Epithelial cell of proximal tubule (primary cell): ENCODE data around the gene INPP4A. TPM values are rescaled to one million over a fixed set of nuclear protein-coding genes. Genes with fewer than 3 reads are reported as not detected.
A peak's percentile ranks its signal among the peaks of the same experiment; 100 is the strongest.

Experiments
- DNase-seq: peaks from one replicate; pipeline ENCODE4 v3.0.0-alpha.2; 2011; ENCODE audit warnings: low read depth
- H3K4me3 ChIP-seq: 2 replicates; pipeline ENCODE4 v1.5.1; 2011; ENCODE audit warnings: low read depth, mild to moderate bottlenecking, low read length
- total RNA-seq: library from RNA; depleted of rRNA; stranded (reverse); fragments of >200 nt; gene quantifications from 2 replicates; pipeline ENCODE4 v1.2.3, GENCODE V29; 2015
- TF ChIP-seq, protein P1 (sequence below): conservative IDR thresholded peaks from 2 replicates; pipeline ENCODE4 v1.5.1; 2012; ENCODE audit warnings: low read depth, mild to moderate bottlenecking, low read length

The INPP4A gene
- total RNA-seq, 1 donor from 2014 or later, result 12.2 TPM

DNA sequence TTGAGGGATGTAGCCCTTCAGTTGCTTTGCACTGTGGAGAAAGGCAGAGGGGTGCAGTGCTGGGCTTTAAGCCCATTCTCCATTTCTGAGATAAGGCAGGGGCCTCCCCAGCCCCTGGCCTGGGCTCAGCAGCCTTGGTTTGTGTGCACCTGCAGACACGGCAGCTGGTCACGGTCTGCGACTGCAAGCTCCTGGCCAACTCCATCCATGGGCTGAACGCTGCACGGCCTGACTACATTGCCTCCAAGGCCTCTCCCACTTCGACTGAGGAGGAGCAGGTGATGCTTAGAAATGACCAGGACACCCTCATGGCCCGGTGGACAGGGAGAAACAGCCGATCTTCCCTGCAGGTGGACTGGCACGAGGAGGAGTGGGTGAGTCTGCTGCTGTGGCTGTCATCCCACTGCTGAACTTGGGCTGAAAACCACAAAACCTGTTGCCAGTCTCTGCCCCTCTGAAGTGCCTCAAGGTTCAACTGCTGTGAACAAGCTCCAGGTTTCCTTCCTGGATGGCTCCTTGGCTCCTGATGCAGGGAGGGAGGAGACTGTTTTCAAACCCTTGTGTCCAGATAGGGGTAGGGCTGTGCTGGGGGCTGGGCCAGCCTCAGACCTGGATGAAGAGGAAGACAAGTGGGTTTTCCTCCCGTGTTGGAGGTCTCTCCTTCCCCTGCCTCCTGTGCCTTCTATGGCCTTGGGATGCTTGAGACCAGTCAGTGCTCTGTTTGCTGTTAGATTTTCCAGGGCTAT, 109.6 kb downstream of the INPP4A start:
- TF ChIP-seq, protein P1, sequence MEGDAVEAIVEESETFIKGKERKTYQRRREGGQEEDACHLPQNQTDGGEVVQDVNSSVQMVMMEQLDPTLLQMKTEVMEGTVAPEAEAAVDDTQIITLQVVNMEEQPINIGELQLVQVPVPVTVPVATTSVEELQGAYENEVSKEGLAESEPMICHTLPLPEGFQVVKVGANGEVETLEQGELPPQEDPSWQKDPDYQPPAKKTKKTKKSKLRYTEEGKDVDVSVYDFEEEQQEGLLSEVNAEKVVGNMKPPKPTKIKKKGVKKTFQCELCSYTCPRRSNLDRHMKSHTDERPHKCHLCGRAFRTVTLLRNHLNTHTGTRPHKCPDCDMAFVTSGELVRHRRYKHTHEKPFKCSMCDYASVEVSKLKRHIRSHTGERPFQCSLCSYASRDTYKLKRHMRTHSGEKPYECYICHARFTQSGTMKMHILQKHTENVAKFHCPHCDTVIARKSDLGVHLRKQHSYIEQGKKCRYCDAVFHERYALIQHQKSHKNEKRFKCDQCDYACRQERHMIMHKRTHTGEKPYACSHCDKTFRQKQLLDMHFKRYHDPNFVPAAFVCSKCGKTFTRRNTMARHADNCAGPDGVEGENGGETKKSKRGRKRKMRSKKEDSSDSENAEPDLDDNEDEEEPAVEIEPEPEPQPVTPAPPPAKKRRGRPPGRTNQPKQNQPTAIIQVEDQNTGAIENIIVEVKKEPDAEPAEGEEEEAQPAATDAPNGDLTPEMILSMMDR, result no peak
- DNase-seq, result no peak
- H3K4me3 ChIP-seq, result no peak overlapping the region

DNA sequence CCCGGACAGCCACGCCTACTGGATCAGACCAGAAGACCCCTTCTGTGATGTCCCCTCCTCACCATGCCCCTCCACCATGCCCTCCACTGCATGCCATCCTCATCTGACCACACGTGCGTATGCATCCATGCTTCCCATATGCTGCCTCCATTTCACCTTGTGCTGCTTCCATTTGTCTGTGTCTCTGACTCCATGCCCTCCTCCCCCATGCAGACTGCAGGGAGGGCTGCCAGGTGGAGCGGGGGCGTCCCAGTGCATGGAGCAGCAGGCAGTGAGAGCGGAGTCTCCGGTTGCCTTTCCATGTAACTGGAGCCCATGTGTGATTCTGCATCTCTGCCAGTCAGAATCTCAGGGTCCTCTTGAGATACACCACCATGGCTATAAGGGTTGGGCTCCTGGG, 111.0 kb downstream of the INPP4A start:
- H3K4me3 ChIP-seq, result no peak overlapping the region
- DNase-seq, result no peak
- TF ChIP-seq, protein P1, result no peak

DNA sequence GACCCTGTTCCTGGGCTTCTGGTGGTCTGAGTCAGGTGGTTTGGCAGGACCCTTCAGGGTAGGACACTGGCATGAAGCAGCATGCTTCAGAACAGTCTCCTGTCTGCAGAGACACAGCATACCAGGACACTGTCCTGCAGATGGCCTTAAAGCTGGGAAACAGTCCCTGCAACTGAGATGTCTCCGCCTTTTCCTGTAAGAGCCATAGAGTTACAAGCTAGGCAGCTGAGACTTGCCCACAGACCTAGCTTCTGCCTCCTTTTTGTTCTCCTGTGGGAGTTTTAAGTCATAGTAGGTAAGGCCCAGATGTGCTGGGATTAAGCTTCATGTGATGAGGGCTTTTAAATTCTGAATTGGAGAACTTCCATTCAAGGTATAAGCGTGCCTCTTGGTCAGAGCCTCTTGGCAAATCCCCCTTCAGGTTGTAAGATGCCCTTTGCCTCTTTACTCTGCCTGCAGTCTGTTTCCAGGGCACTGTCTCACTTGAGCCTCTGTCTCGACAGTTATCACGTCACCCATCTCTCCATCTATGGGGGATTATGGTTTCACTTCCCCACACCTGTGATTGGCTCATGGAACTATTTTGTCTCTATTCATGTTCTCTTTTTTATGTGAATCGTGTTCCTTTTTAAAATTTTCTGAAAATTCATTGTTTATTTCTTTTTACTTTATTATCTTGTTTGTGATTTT, 111.8 kb downstream of the INPP4A start:
- no peak overlapping the region for H3K4me3 ChIP-seq
- DNase-seq, result no peak
- TF ChIP-seq, protein P1, result no peak

DNA sequence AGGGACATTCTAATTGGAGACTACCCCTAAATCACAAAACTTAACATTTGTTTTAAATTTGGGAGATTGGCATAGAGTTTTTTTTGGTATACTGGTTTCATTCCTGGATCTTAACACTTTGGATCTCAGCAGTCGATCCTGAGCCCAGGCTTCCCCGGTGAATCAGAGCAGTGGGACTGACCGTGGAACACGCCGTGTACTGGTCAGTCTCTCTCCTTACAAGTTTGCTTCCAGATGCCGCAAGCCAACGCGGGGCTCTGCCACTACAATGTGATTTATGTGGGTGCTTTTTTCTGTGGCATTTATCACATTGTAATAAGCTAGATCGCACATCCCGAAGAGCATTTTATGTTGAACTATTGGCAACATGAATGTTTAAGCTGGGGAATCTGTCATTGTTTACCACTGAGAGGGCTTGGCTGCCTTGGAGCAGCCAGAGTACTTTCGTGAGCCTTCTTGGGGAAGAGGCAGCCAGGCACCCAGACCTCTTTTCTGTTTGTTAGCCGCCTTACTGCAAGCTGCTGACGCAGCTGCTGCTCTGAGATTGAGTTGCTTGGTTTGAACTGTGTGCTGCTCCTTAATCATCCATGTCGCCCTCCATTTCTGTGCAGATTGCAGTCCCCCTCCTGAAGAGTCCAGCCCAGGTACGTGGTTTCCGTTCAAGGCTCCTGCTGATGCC, 114.3 kb downstream of the INPP4A start:
- TF ChIP-seq, protein P1, result no peak
- DNase-seq, result no peak
- no peak overlapping the region for H3K4me3 ChIP-seq

DNA sequence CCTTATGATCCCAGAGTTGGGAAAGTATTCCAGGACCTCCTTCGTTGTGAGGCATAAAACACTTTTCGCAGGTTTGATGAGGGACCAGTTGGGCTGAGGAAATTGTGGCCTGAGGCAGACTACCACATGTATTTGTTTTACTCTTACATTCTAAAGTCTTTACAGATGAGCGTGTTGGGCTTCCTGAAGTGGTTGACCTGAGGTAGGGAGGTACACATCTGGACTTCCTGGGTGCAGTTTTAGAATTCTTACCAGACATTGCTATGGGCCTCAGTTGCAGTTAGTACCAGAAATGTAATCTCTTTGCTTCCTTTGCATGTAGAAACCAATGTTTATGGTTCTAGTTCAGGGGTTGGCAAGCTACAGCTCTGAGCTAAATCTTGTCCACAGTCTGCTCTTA, 114.9 kb downstream of the INPP4A start:
- no peak for DNase-seq
- TF ChIP-seq, protein P1, result no peak
- H3K4me3 ChIP-seq, result no peak overlapping the region

DNA sequence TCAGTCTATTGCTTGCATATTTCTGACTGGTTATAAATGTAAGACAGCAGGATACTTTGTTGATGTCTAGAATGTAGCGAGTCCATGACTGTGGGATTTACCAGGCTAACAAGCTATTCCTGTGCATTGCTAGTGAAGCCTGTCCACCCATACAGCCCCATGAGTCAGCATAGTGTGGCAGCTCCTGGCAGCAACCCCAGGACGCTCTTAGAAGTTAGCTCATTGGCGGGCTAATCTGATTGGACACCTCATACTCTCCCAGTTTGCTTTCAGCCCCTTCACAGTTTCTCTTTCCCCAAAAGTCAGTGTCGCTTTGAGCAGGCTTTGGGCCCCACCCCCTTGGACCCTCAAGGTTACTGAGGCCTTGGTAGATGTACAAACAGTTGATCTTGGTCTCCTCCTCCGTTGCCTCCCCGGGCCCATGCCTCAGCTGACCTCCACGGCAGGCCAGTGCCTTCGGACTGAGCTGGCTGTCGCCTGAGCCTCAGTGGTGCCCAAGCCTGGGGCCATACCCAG, 115.7 kb downstream of the INPP4A start:
- TF ChIP-seq, protein P1, result no peak
- H3K4me3 ChIP-seq, result no peak overlapping the region
- DNase-seq, result peak; percentile 36
